Breast epithelium (tissue), 3 donors: ENCODE results near the gene CORO1C.
"Not testable (repeated sequence)": the region's sequence is repeated elsewhere in the genome, so short reads cannot be mapped to it uniquely, and the experiment has no call there.

Experiments used
- POLR2A ChIP-seq: fragments of 450-650 bp; IDR thresholded peaks from one replicate; pipeline ENCODE4 v1.6.1; 2016; ENCODE audit warnings: antibody characterized with exemption, mild to moderate bottlenecking, moderate library complexity
- POLR2AphosphoS5 ChIP-seq, 3 donors: sonication (generic); formaldehyde crosslinking; IDR thresholded peaks; one replicate each; pipeline ENCODE4 v1.6.1; 2017; ENCODE audit warnings: antibody characterized with exemption in 3 of 3
- TF ChIP-seq, protein P1 (sequence below), 3 donors: fragments of 450-650 bp; IDR thresholded peaks; one replicate each; pipeline ENCODE4 v1.5.1; 2016 to 2017; ENCODE audit warnings: antibody characterized with exemption in 3 of 3, mild to moderate bottlenecking in 3 of 3, moderate library complexity in 3 of 3

- TF ChIP-seq, protein P1, sequence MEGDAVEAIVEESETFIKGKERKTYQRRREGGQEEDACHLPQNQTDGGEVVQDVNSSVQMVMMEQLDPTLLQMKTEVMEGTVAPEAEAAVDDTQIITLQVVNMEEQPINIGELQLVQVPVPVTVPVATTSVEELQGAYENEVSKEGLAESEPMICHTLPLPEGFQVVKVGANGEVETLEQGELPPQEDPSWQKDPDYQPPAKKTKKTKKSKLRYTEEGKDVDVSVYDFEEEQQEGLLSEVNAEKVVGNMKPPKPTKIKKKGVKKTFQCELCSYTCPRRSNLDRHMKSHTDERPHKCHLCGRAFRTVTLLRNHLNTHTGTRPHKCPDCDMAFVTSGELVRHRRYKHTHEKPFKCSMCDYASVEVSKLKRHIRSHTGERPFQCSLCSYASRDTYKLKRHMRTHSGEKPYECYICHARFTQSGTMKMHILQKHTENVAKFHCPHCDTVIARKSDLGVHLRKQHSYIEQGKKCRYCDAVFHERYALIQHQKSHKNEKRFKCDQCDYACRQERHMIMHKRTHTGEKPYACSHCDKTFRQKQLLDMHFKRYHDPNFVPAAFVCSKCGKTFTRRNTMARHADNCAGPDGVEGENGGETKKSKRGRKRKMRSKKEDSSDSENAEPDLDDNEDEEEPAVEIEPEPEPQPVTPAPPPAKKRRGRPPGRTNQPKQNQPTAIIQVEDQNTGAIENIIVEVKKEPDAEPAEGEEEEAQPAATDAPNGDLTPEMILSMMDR (IDR thresholded peaks at IDR 0.05), result not testable (repeated sequence)
- TF ChIP-seq POLR2AphosphoS5 (IDR thresholded peaks at IDR 0.05); POLR2A: not testable (repeated sequence)
These were observed 112.4 kb downstream of the CORO1C start for GRCh38 chr12:108618953-108619274.
